Gastroesophageal sphincter (tissue), 3 donors: ENCODE measurements around the gene COPZ1.

Experiments used
- POLR2A ChIP-seq, 2 donors: fragments of 450-650 bp; IDR thresholded peaks; one replicate each; pipeline ENCODE4 v1.6.1; 2017; ENCODE audit warnings: antibody characterized with exemption in 2 of 2, mild to moderate bottlenecking in 2 of 2, moderate library complexity in 1 of 2
- POLR2AphosphoS5 ChIP-seq: sonication (generic); formaldehyde crosslinking; IDR thresholded peaks from one replicate; pipeline ENCODE4 v1.6.1; 2017; ENCODE audit warnings: antibody characterized with exemption
- TF ChIP-seq, protein P1 (sequence below), 4 experiments: fragments of 200-600 bp in 2 of 4; fragments of 450-650 bp in 2 of 4; sonication (generic) in 1 of 4; IDR thresholded peaks; one replicate each; pipeline ENCODE4 v1.5.1; 2017 to 2019; ENCODE audit warnings: antibody characterized with exemption in 4 of 4, mild to moderate bottlenecking in 2 of 4, moderate library complexity in 2 of 4

DNA sequence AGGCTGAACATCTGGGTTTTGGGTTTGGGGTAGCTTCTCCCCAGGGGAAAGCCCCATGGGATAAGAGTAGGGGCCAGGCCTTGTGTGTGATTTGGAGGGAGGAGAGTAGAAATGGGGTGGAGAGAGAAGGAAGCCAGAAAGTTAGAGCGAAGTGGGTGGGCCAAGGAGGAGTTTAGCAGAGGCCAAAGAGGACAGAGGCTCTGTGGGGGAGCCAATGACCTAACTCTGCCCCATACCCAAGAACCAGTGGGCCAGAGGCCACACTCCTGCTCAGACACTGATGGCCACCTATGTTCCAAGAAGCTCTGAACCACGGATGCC lies 50.3 kb downstream of the COPZ1 start:
- TF ChIP-seq POLR2A (IDR thresholded peaks at IDR 0.05) (no peak), POLR2AphosphoS5 (no peak)
- TF ChIP-seq, protein P1, sequence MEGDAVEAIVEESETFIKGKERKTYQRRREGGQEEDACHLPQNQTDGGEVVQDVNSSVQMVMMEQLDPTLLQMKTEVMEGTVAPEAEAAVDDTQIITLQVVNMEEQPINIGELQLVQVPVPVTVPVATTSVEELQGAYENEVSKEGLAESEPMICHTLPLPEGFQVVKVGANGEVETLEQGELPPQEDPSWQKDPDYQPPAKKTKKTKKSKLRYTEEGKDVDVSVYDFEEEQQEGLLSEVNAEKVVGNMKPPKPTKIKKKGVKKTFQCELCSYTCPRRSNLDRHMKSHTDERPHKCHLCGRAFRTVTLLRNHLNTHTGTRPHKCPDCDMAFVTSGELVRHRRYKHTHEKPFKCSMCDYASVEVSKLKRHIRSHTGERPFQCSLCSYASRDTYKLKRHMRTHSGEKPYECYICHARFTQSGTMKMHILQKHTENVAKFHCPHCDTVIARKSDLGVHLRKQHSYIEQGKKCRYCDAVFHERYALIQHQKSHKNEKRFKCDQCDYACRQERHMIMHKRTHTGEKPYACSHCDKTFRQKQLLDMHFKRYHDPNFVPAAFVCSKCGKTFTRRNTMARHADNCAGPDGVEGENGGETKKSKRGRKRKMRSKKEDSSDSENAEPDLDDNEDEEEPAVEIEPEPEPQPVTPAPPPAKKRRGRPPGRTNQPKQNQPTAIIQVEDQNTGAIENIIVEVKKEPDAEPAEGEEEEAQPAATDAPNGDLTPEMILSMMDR (IDR thresholded peaks at IDR 0.05) = no peak
